Measurements from ENCODE around the gene CLEC11A. TPM values are rescaled to one million over a fixed set of nuclear protein-coding genes. Genes with fewer than 3 reads are reported as not detected.

The CLEC11A gene
- total RNA-seq, 4 donors from 2014 or later, result 3.3 to 4.6 (median 4.0) TPM; not detected in 1

- H3K27me3 ChIP-seq, result no peaks in the 10 kb centered on the region
Measured at GRCh38 chr19:50736338-50736737, 13.2 kb downstream of the CLEC11A start.

GRCh38 chr19:50739132-50739913 lies 16.2 kb downstream of the CLEC11A start:
- Histone ChIP-seq H3K36me3 (no peaks in the 10 kb centered on the region), H3K27ac (no peak overlapping the region), H3K4me3 (no peak overlapping the region), H3K9me3 (no peaks in the 10 kb centered on the region), H3K27me3 (no peaks in the 10 kb centered on the region), H3K4me1 (no peaks in the 10 kb centered on the region)
- no peak for TF ChIP-seq CTCF (IDR thresholded peaks at IDR 0.05)
- no peak for TF ChIP-seq POLR2A (IDR thresholded peaks at IDR 0.05)
- DNase-seq, result no peak

More at GRCh38 chr19:50736338-50736737, 13.2 kb downstream of the CLEC11A start:
- Histone ChIP-seq H3K4me3 (no peak overlapping the region), H3K4me1 (no peaks in the 10 kb centered on the region), H3K9me3 (no peaks in the 10 kb centered on the region), H3K36me3 (no peaks in the 10 kb centered on the region), H3K27ac (no peak overlapping the region)
- DNase-seq, result no peak
- no peak for TF ChIP-seq CTCF (IDR thresholded peaks at IDR 0.05)

GRCh38 chr19:50739914-50740426 lies 16.8 kb downstream of the CLEC11A start:
- no peak overlapping the region for H3K27ac ChIP-seq
- no peak overlapping the region for H3K4me3 ChIP-seq
- no peak for DNase-seq
- no peaks in the 10 kb centered on the region for H3K27me3 ChIP-seq
- no peaks in the 10 kb centered on the region for H3K4me1 ChIP-seq
- H3K36me3 ChIP-seq, result no peaks in the 10 kb centered on the region
- H3K9me3 ChIP-seq, result no peaks in the 10 kb centered on the region
- TF ChIP-seq CTCF (IDR thresholded peaks at IDR 0.05) (no peak), POLR2A (IDR thresholded peaks at IDR 0.05) (no peak)

GRCh38 chr19:50741179-50741933 lies 18.2 kb downstream of the CLEC11A start:
- Histone ChIP-seq H3K27me3 (no peaks in the 10 kb centered on the region), H3K27ac (no peak overlapping the region), H3K4me3 (no peak overlapping the region), H3K9me3 (no peaks in the 10 kb centered on the region), H3K36me3 (no peaks in the 10 kb centered on the region), H3K4me1 (no peaks in the 10 kb centered on the region)
- DNase-seq, result no peak
- TF ChIP-seq CTCF (IDR thresholded peaks at IDR 0.05) (no peak), POLR2A (IDR thresholded peaks at IDR 0.05) (no peak)

- TF ChIP-seq POLR2A (IDR thresholded peaks at IDR 0.05) (no peak), CTCF (IDR thresholded peaks at IDR 0.05) (no peak)
- DNase-seq, result no peak
- no peaks in the 10 kb centered on the region for H3K27me3 ChIP-seq
Measured at GRCh38 chr19:50743537-50743936, 20.4 kb downstream of the CLEC11A start.

More at GRCh38 chr19:50743537-50743936, 20.4 kb downstream of the CLEC11A start:
- Histone ChIP-seq H3K9me3 (no peaks in the 10 kb centered on the region), H3K27ac (no peak overlapping the region), H3K4me3 (no peak overlapping the region), H3K4me1 (no peaks in the 10 kb centered on the region), H3K36me3 (no peaks in the 10 kb centered on the region)
